Activated CD8-positive, alpha-beta memory T cell treated with anti-CD3 and anti-CD28 coated beads for 24 hours (primary cell): Measurements from ENCODE around the gene TMEM101.
"Not testable (repeated sequence)": the region's sequence is repeated elsewhere in the genome, so short reads cannot be mapped to it uniquely, and the experiment has no call there.

Experiments used
- DNase-seq: peaks from one replicate; pipeline ENCODE4 v3.0.0-alpha.2; 2020

The TMEM101 gene

DNA sequence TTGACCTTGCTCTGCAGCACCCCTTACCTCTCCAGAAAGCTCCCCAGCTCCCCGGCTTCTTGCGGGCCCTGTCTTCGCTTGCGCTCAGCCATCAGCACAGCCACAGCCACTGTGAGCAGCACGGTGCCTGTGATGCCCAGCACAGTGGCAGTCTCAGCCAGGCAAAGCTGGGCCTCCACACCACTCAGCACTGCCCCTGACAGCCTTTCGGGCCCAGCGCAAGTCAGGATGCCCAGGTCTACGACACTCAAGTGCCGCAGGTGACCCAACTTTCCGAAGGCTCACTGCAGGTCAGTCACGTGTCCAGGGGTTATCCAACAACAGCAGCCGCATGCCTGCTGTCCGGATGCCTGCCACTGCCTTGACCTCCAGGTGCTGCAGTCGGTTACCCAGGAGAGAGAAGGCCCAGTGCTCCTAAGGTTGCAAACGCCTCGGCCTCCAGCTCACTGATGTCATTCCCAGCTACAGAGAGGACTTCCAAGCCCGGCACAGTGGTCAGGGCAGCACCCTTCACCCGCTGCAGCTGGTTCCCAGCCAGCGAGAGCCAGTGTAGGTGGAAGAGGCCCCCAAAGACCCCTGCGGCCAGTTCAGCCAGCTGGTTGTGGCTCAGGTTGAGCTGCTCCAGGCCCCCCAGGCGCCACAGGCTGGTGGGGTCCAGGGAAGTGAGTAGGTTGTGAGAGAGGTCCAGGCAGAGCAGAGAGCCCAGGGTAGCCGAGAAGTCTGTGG, 8.9 kb upstream of the TMEM101 start:
- DNase-seq: no peak

DNA sequence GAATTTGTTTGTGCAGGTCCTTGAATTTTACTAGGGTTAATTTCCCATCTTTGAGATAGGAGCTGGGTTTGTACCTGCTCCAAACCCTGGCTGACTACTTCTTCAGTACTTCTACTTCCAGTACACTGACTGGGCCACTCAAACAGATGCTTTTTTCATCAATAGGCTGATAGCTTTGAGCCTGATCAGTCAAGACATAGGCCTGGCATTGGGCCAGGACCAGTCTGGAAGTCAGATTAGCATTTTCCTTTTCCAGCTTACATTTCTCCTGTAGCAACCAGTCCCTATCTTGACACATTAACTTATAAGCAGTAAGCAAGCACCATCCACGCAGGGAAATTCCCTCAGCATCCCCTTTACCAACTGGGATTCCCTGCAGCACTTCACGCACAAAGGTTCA, 7.5 kb upstream of the TMEM101 start:
- no peak for DNase-seq

DNA sequence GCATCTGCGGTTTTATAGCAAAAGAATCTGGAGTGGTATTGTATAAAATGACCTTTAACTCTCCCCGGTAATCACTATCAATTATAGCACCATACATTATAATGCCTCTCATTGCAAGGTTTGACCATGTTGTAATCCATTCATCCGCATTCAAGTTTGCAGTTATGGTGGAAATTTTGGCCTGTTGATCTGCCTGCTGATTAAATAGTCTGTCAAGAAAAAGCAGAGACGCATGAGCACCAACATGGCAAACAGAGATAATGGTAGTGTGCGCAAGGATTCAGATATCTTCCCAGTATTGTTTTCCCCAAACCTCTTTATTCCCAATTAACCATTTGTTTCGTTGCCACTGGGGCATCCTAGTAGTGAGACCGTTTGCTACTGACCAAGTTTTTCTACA, 6.5 kb upstream of the TMEM101 start:
- not testable (repeated sequence) for DNase-seq

DNA sequence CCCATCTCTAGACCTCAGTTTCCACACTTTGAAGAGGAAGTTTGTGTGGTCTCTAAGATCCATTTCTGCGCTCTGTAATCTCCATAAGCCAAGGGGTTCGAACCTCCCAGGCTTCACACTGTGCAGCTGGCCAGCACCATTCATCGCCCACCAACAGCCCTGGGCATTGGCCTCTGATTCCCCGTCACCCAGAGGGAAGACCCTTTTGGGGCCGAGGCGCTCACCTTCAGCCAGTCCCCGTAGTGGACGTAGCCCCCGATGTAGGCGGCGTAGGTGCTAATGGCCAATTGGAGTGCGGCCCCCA, 678 bp downstream of the TMEM101 start:
- DNase-seq: no peak

DNA sequence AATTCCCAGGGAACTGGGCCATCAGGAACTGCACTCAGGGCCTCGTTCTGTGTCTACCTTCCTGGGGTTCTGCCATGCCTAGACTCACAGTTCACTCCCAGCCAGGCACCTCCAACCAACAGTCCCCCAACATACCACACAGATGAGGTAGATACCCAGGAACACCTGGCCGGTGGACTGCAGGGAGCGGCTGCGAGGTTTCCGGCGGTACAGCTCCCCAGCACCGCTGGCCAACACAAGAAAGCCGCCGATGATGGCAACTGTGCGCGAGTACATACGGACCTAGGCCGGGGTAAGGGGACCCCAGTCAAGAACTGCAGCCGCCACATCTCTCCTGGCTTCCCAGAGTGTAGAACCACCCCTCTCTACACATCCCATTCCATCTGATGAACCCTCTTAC, 1.9 kb downstream of the TMEM101 start:
- no peak for DNase-seq

DNA sequence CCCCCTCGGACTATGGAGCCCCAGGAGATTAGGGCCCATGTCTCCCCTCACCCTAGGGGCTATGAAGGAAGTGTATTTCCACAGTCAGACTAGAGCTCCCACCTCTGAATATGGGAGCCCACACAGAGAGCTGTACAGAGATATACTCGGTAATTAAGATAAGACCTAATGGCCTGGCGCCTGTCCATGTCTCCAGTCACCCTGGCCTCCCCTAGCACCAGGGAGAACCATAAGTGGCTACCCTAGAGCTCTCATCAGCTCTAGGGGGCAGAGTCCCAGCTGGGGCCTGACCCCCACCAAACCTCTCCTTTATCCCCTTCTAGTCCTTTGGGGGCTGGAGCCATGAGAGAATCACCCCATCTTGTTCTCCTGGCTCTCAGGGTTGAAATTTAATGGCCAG, 2.4 kb downstream of the TMEM101 start:
- DNase-seq: no peak

DNA sequence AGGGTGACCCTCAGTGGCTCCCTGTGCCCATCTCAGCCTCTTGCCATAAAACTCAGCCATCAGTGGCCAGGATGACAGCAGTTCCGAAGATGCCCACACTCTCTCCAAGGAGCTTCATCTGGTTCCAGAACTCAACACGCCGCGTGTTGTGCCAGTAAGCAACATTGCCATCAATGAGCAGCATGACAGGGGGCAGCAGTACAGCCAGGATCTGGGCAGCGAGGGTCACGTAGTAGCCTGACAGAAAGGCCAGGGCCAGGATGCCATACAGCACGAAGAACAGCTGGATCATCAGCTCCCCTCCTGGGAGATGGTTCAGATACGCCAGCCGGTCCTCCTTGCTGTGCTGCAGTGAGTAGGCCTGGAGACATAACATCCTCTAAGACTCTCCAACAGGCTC, 2.9 kb downstream of the TMEM101 start:
- DNase-seq: no peak

DNA sequence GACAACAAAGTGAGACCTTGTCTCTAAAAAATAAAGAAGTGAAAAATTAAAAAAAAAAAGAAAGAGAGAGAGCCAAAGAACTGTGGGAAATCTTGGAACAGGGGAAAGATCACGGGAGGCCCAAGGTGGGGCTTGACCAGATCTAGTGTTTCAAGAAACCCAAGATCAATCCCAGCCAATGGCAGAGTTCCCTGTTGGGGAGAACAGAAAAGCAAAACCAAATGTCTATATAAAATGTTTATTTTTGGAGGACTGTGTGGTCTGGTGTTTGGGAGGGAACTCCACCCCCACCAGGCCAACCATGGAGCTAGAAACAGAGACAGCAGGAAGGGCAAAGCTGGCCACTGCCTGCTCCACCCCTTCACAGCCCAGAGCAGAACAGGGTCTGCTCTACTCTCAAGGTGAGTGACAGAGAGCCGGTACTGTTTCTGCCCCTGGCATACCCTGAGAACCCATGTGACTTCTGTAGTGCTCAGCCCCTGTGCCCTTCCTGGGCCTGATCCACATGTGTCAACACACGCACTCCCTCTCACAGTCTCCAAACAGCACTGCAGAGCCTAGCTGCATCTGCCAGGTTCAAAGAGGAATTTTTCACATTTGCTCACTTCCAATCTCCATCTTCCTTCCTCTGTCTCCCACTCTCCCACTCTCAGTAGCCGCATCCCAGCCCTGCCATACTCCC, 3.7 kb downstream of the TMEM101 start:
- no peak for DNase-seq

DNA sequence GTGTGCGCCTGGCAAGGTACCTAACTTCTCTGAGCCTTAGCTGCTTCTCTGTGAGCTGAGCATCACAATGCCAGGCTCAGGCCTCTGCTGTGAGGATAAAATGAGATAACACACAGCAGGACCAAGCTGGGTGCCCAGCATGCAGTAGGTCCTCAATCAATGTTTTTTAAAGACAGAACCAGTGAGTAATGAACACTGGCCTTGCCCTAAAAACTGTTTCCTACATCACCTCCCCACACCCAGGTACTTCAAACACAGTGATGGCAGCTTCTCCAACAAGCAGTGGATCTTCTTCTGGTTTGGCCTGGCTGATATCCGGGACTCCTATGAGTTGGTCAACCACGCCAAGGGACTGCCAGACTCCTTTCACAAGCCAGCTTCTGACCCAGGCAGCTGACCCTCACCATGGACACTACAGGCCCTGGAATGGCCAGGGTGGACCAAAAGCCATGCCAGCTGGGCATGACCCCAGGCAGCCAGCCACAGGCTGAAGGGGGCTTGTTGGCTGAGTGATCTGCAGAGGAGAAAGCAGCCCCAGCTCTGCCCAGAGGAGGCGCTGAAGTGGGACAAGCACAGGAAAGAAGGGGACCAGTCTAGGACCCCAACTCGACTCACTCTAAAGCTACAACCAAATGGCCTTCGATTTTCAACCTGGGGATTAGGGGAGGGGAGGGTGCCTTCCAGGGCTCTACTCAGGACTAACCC, 6.4 kb downstream of the TMEM101 start:
- DNase-seq: no peak

DNA sequence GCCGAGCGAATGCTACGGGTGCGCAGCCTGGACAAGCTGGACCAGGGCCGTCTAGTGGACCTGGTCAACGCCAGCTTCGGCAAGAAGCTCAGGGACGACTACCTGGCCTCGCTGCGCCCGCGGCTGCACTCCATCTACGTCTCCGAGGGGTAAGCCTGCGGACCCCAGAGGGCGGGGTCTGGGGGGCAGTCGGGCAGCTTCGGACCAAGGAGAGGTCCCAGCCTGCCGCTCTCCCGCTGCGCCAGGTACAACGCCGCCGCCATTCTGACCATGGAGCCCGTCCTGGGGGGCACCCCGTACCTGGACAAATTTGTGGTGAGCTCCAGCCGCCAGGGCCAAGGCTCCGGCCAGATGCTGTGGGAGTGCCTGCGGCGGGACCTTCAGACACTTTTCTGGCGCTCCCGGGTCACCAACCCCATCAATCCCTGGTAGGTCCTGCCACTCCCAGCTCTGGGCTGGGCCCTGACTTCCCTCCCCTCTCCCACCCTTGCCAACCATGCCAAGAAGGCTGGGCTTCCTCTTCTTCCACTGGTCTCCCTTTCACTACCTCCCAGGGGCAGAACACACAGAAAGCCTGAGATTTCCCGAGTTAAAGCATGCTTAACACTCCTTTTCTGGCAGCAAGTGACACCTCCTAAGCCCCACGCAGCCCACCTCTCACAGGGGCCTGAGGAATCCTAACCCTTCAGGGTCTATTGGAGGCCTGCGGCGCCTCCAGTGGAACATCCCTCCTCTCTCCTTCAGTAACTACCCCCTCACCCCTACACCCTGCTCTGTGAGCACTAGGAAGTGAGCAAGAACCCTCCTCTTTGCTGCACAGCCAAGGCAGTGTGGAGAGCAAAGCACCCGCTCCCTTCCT, 7.2 kb downstream of the TMEM101 start:
- DNase-seq: no peak

DNA sequence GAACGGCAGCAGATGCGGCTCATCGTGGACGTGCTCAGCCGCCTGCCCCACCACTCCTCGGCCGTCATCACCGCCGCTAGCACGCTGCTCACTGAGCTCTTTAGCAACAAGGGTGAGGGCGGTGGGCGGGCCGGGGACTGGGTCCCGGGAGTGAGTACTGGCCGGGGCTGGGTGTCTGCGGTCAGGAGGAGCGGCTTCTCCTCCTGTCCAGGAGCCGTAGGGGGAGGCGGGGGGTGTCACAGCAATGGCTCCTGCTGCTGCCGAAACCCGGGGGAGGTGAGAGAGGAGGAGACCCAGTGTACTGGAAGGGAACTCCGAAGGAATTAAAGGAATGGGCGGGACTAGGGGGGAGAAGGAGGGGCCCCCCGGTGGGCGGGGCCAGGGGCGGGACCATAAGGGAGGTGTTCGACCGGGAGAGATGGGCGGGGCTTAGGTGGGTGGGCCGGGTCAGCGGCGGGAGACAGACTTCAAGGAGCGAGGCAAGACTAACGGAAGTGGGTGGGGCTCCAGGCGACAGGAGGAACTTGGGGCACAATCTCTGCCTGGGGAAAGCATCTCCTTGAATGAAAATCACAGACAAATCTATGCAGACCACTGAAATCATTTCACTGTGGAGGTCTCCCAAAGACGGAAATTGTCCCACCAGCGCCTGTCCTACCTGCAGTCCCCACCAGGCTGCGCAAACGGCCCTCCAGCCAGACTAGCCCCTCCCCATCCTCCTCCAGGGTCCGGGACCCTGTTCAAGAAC, 8.0 kb downstream of the TMEM101 start:
- DNase-seq: peak; percentile 98

DNA sequence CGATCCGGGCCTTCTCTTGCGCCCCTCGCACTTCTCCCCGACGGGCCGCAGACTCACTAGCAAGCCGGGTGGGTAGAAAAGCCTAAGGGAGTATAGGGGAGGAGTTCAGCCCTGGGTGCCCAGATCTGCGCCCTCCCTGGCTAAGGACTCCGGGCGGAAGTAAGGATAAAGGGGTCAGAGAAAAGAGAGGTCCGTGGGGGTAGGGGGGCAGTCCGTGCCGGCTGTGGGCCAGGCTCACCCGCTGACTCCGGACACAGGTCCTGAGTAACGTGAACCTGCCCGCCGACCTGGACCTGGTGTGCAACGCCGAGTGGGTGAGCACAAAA, 8.5 kb downstream of the TMEM101 start:
- DNase-seq: no peak

DNA sequence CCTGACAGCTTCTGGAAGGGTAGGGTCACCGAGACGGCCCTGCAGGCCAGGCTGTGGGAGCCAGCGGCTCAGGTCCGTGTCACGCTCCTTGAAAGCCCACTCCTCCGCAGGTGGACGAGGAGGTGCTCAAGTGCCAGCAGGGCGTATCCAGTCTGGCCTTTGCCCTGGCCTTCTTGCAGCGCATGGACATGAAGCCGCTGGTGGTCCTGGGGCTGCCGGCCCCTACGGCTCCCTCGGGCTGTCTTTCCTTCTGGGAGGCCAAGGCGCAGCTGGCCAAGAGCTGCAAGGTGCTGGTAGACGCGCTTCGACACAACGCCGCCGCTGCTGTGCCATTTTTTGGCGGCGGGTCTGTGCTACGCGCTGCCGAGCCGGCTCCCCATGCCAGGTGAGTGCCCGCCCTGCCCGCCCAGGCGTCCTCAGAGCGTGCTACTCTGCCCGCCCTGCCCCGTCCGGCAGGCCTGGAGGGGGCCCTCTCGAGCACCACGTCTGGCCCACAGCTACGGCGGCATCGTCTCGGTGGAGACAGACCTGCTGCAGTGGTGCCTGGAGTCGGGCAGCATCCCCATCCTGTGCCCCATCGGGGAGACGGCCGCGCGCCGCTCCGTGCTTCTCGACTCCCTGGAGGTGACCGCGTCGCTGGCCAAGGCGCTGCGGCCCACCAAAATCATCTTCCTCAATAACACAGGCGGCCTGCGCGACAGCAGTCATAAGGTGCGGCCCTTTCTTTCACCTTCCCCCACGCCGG, 9.1 kb downstream of the TMEM101 start:
- DNase-seq: peak; percentile 71

DNA sequence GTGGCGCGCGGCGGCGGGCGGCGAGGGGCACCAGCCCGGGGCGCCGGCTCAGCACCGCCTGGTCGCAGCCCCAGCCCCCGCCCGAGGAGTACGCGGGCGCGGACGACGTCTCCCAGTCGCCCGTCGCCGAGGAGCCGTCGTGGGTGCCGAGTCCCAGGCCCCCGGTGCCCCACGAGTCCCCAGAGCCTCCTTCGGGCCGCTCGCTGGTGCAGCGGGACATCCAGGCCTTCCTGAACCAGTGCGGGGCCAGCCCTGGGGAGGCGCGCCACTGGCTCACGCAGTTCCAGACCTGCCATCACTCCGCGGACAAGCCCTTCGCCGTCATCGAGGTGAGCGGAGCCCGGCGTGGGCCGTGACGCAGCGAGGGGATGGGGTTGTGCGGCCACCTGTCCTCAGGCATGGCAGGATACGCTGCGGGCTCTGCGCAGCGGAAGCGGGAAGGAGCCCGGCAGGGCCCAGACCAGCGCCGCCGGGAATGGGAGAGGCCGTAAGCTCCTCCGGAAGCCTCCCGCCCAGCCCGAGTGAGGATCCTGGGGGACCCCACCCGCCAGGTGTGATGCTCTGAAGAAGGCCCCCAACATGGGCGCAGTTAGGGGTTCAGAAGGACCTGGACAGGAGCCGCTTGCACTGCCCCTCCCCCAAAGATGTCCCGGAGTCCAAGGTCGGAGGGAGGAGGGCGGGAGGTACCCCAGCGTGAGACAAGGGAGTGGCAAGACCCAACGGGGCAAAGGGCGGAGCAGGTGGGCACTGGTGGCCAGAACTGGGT, 9.8 kb downstream of the TMEM101 start:
- peak; percentile 72 for DNase-seq

DNA sequence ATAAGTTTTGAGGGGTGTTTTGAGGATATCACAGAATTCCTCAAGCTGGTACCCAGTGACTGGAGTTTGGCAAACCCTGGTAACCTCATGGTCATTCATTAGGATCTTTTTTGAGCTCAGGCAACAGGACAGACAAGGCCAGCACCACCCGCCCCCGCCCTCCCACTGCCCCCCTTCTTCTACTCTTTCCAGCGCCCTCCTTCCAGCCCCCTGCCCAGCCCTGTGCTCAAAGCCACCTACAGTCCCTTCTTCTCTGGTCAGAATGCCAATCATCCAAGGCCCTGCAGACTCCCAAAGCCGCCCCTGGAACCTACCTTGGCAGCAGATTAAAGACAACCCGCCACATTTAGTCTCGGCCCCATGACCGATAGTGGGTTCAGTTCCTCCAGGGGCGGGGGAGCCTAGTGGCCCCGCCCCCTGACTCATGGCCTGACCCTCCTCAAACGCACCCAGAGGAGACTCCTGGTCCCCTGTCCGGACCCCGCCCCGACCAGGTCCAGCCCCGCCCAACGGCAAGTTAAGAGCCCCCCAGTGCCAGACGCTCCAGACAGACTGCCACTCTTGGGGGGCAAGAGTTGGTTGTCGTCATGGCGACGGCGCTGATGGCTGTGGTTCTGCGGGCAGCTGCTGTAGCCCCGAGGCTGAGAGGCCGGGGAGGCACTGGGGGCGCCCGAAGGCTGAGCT, 10.5 kb downstream of the TMEM101 start, which contains the start of gene NAGS:
NAGS (plus strand) TSS at position 546 of the 684 bp plus-strand sequence; CDS start at position 588, 42 bp downstream.
- DNase-seq: no peak

DNA sequence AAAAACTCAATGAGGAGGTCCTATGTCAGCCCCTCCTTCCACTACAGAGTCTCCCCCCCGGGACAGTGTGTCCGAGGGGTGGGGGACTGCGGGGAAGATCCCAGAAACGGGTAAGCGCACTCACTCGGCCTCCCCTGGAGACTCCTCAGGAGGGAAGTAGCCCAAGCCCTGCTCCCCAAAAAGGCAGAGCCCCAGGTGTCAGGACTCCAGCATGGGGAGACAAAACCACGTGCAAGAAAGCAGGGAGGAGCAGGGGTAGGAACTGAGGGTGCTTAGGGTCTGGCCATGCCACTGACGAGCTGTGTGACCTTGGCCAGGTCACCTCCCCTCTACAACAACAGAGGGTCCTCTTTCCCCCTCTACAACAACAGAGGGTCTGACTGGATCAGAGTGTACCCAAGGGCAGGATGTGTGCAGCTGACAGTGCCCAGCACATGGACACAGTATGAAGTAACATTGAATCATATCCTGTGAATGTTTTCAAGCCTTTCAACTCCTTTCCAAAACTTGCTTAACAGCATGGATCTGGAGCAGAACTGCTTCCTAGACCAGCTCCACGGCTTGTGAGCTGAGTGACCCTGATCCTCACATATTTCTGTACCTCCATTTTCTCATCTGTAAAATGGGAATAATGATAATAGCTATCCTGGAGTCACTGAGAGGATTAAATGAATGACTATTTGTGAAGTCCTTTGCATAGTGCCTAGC, 12.5 kb downstream of the TMEM101 start:
- no peak for DNase-seq

DNA sequence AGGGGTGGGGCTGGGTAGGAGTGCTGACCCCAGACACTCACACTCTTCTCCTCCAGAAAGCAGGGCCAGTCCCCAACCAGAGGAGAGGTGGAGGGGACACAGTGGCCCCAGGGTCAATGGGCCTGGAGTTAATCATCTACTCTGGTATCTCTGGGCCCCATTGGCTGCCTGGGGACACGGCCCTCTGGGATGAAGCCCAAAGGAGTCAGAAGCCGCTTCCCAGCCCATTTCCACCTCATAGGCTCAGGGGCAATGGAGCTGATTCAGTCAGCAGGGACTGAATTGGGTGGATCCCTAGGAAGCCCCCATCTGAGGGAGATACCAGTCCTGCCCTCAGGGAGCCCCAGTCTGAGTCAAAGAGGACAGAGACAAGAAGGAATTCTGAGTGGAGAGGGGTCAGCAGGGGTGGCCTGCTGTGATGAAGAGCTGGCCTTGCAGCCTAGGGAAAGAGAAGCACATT, 13.3 kb downstream of the TMEM101 start:
- DNase-seq: no peak

DNA sequence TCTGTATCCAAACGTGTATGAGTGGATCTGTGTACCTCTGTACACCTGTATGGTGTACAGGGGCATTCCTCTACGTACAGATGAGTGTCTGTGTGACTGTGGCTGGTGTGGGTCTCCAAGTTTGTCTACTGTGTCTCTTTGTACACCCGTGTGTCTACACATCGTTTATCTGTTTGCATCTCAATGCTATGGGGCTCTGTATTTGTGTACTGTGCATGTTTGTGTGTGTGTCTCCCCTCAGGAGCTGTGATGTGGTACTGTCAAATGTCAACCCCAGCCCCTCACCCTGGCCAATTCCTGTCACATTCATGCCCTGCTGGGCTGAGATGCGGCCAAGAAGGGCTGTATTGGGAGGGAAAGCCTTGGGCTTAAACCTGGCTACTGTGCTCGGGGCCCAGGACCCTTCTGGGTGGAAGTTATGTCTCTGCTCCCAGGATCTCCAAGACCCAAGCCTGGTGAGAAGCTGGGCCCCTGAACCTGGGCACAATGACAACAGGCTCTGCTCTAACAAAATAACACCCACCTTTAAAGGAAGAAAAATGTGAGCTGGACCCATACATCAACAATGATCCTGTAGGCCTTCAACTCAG, 13.8 kb downstream of the TMEM101 start:
- DNase-seq: no peak

DNA sequence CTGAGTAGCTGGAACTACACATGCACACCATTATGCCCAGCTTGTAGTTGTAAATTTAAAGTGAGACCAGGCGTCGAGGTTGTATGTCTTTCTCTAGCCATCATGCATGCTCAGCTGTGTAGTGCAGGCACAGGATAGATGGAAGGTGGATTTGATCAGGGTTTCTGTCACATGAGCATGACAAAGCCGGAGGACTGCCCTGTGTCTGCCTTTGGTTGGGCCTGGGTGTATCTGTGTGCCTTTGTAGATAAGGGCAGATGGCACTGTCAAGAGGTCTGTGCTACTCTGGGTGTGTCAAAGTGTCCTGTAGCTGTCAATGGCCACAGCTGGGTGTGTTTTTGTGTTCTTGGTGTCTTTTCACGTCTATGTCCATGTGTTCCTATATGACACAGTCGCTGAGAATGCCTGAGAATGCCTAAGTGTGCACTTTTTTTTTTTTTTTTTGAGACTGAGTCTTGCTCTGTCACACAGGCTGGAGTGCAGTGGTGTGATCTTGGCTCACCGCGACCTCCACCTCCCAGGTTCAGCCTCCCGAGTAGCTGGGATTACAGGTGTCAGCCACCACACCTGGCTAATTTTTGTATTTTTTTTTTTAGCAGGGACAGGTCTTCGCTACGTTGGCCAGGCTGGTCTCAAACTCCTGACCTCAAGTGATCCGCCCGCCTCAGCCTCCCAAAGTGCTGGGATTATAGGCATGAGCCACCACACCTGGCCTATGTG, 14.5 kb downstream of the TMEM101 start:
- DNase-seq: no peak
